HepG2 (cell line): ENCODE results near the gene GCNT2. TPM values are rescaled to one million over a fixed set of nuclear protein-coding genes. Genes with fewer than 3 reads are reported as not detected.
A peak's percentile ranks its signal among the peaks of the same experiment; 100 is the strongest.

Experiments
- ATAC-seq: fragments of 200-7000 bp; cut with Tn5 transposase; 3 replicates; pipeline ENCODE4 v1.9.1; 2020; ENCODE audit warnings: mild to moderate bottlenecking, moderate library complexity
- Bru-seq: library from RNA; stranded (reverse); fragments of 400-500 nt; gene quantifications from one replicate; lab custom pipeline; 2021; lab: Mats Ljungman, UMichigan
- BruChase-seq, 2 experiments: library from RNA; stranded (reverse); fragments of 400-500 nt; gene quantifications; one replicate each; lab custom pipeline; 2021; lab: Mats Ljungman, UMichigan
- BruUV-seq: library from RNA; stranded (reverse); fragments of 400-500 nt; replicated peaks from 2 replicates; lab custom pipeline; 2021; lab: Mats Ljungman, UMichigan
- CTCF ChIA-PET: fragments of 300-600 bp; formaldehyde crosslinking; extraction: SDS; loops from one replicate; lab custom pipeline; 2021; ENCODE audit warnings: low total read pairs, inconsistent platforms, low intra/inter-chr PET ratio; lab: Yijun Ruan, JAX
- POLR2A ChIA-PET: fragments of 350-600 bp; sonication (Branson Sonifier 250); formaldehyde crosslinking; loops from one replicate; lab custom pipeline; 2020; ENCODE audit warnings: antibody characterized with exemption, inconsistent platforms; lab: Yijun Ruan, JAX
- DNase-seq: peaks from one replicate; pipeline ENCODE4 v3.0.0-alpha.2; 2015; ENCODE audit warnings: low spot score
- FAIRE-seq: peaks from 3 replicates; lab custom pipeline; 2011; peaks lifted over from hg19 to GRCh38; lab: Jason Lieb, UNC
- H2AFZ ChIP-seq: one replicate; pipeline ENCODE4 v1.6.1; 2011; ENCODE audit warnings: low read length, inconsistent platforms
- H3K27ac ChIP-seq: fragments of 300-600 bp; 3 replicates; pipeline ENCODE4 v1.8.0; 2011; ENCODE audit warnings: mixed run types, mild to moderate bottlenecking, mixed read lengths, low read length, inconsistent platforms; ENCODE audit not compliant: insufficient read depth; ENCODE audit errors: extremely low read length
- H3K27me3 ChIP-seq, 2 experiments: fragments of 200-600 bp in 1 of 2; 2 replicates in 1 of 2; 3 replicates in 1 of 2; pipeline versions ENCODE4 v1.6.0 to v1.8.0; 2011; ENCODE audit warnings: low read length in 2 of 2, mild to moderate bottlenecking in 2 of 2, moderate library complexity in 2 of 2, inconsistent platforms in 1 of 2; ENCODE audit not compliant: insufficient read depth in 2 of 2, control insufficient read depth in 1 of 2
- H3K36me3 ChIP-seq, 2 experiments: fragments of 200-600 bp in 1 of 2; replicated peaks in 1 of 2; 2 replicates in 1 of 2; 3 replicates in 1 of 2; pipeline versions ENCODE4 v1.5.1 to v1.8.0; 2011; ENCODE audit warnings: low read length in 2 of 2, inconsistent platforms in 1 of 2; ENCODE audit not compliant: insufficient read depth in 2 of 2, control insufficient read depth in 1 of 2
- H3K4me1 ChIP-seq: 2 replicates; pipeline ENCODE4 v1.5.1; 2012; ENCODE audit warnings: low read length, inconsistent platforms; ENCODE audit not compliant: insufficient read depth
- H3K4me2 ChIP-seq: 2 replicates; pipeline ENCODE4 v1.6.0; 2011; ENCODE audit warnings: low read depth, low read length, inconsistent platforms
- H3K4me3 ChIP-seq, 3 experiments: fragments of 200-600 bp in 1 of 3; sonication (generic), shearing (Covaris generic) in 1 of 3; replicated peaks in 1 of 3; 2 replicates each; pipeline ENCODE4 v1.5.1; 2011 to 2016; ENCODE audit warnings: low read length in 3 of 3, inconsistent platforms in 2 of 3, low read depth in 2 of 3, mild to moderate bottlenecking in 2 of 3, control low read depth in 1 of 3, mixed read lengths in 1 of 3; ENCODE audit not compliant: insufficient read depth in 1 of 3
- H3K79me2 ChIP-seq: one replicate; pipeline ENCODE4 v1.6.1; 2011; ENCODE audit warnings: low read length, inconsistent platforms; ENCODE audit not compliant: insufficient read depth
- H3K9ac ChIP-seq: 2 replicates; pipeline ENCODE4 v1.6.0; 2011; ENCODE audit warnings: mild to moderate bottlenecking, low read depth, low read length, inconsistent platforms; ENCODE audit not compliant: insufficient read depth
- H3K9me3 ChIP-seq: 2 replicates; pipeline ENCODE4 v1.5.1; 2012; ENCODE audit warnings: mild to moderate bottlenecking, low read length
- H4K20me1 ChIP-seq: 2 replicates; pipeline ENCODE4 v1.6.0; 2011; ENCODE audit warnings: inconsistent platforms, mild to moderate bottlenecking, low read length, moderate library complexity; ENCODE audit not compliant: insufficient read depth
- KDM3A ChIP-seq: IDR thresholded peaks from 2 replicates; pipeline ENCODE4 v1.6.1; 2018; ENCODE audit warnings: low read depth, missing compliant biosample characterization
- KLF16 ChIP-seq, 2 experiments: sonication (generic) in 1 of 2; formaldehyde crosslinking in 1 of 2; IDR thresholded peaks; 2 replicates each; pipeline versions ENCODE4 v1.6.1 to v1.8.0; 2016 to 2023; ENCODE audit warnings: missing genetic modification reagents in 2 of 2, missing compliant biosample characterization in 1 of 2
- KMT2A ChIP-seq: sonication (generic); formaldehyde crosslinking; IDR thresholded peaks from 2 replicates; pipeline ENCODE4 v1.4.0; 2020; ENCODE audit warnings: missing genetic modification reagents
- TGIF2 ChIP-seq: IDR thresholded peaks from 2 replicates; pipeline ENCODE4 v1.6.1; 2016; ENCODE audit warnings: control low read depth, missing compliant biosample characterization
- ZNF317 ChIP-seq: sonication (generic); formaldehyde crosslinking; IDR thresholded peaks from 2 replicates; pipeline ENCODE4 v1.5.0; 2020; ENCODE audit warnings: mild to moderate bottlenecking, missing genetic modification reagents
- ZNF382 ChIP-seq: sonication (generic); formaldehyde crosslinking; IDR thresholded peaks from 2 replicates; pipeline ENCODE4 v1.5.0; 2020; ENCODE audit warnings: missing genetic modification reagents, mild to moderate bottlenecking, borderline replicate concordance
- ZNF629 ChIP-seq: sonication (generic); formaldehyde crosslinking; conservative IDR thresholded peaks from 2 replicates; pipeline ENCODE4 v1.5.0; 2020; ENCODE audit warnings: missing genetic modification reagents
- WGBS: methylation state at CpG from one replicate; pipeline ENCODE4 v1.1.6; 2017; ENCODE audit warnings: low lambda C conversion rate; 5-methylcytosine and 5-hydroxymethylcytosine counted together
- in situ Hi-C: cut with HindIII; loops from 2 replicates; pipeline ENCODE4 v1.10.0; 2017; ENCODE audit warnings: low pct_unique_long_range_greater_than_20kb; ENCODE audit not compliant: extremely low pct_ligation_motif_present
- intact Hi-C: fragments of 100-400 bp; cut with micrococcal nuclease; formaldehyde crosslinking; loops from one replicate; pipeline ENCODE4 v1.10.0; 2022; ENCODE audit not compliant: unreplicated experiment
- long read RNA-seq, 2 experiments: library from RNA in 1 of 2; library from polyadenylated mRNA in 1 of 2; stranded (forward) in 1 of 2; unstranded in 1 of 2; transcript quantifications; one replicate each; pipeline ENCODE4 v2.0.0, GENCODE V29; 2019 to 2022
- polyA minus RNA-seq, 3 experiments: library from RNA; depleted of rRNA, polyadenylated mRNA; stranded (reverse); fragments of >200 nt; gene quantifications; 2 replicates each; pipeline ENCODE4 v1.2.3, GENCODE V29; 2011; ENCODE audit warnings: low replicate concordance in 1 of 3
- polyA plus RNA-seq, 8 experiments: library from polyadenylated mRNA; depleted of rRNA in 3 of 8; stranded (reverse) in 7 of 8; unstranded in 1 of 8; fragments of >200 nt; fragmentation: Illumina TruSeq in 4 of 8; extraction: Trizol in 4 of 8; gene quantifications; 2 replicates each; pipeline versions ENCODE4 v1.2.1 to v1.2.3, GENCODE V29; 2011 to 2016; ENCODE audit warnings: low read depth in 4 of 8, missing spikeins in 1 of 8, mixed read lengths in 1 of 8; ENCODE audit not compliant: insufficient read depth in 1 of 8
- total RNA-seq, 5 experiments: library from RNA; depleted of rRNA; stranded (reverse); fragments of >200 nt; fragmentation: Illumina TruSeq; extraction: Trizol; gene quantifications; 2 replicates each; pipeline ENCODE4 v1.2.3, GENCODE V29; 2016; ENCODE audit warnings: low read depth in 1 of 5
- TF ChIP-seq, protein P1 (sequence below): IDR thresholded peaks from 2 replicates; pipeline ENCODE4 v1.6.1; 2012; ENCODE audit warnings: inconsistent platforms
- TF ChIP-seq, protein P2 (sequence below): sonication (generic); formaldehyde crosslinking; IDR thresholded peaks from 2 replicates; pipeline ENCODE4 v1.9.0; 2022; ENCODE audit warnings: missing genetic modification reagents, mild to moderate bottlenecking, borderline replicate concordance
- TF ChIP-seq, protein P3 (sequence below), 2 experiments: sonication (generic) in 1 of 2; formaldehyde crosslinking in 1 of 2; IDR thresholded peaks; 2 replicates each; pipeline versions ENCODE4 v1.4.0 to v1.6.1; 2018 to 2020; ENCODE audit warnings: missing genetic modification reagents in 2 of 2, borderline replicate concordance in 1 of 2, low read depth in 1 of 2, mild to moderate bottlenecking in 1 of 2, missing biosample characterization in 1 of 2
- TF ChIP-seq, protein P4 (sequence below): fragments of 450-650 bp; IDR thresholded peaks from 2 replicates; pipeline ENCODE4 v1.6.1; 2016

GCNT2 gene
- 25.1 and 31.9 TPM in 2 replicates for total RNA-seq (2016; rRNA removed; fragmentation: Illumina TruSeq; extraction: Trizol)
- 3.4 and 3.6 TPM in 2 replicates for total RNA-seq (2016; cell fraction: cytosol; rRNA removed; fragmentation: Illumina TruSeq; extraction: Trizol; ENCODE audit: low read depth)
- 27.9 and 31.1 TPM in 2 replicates for total RNA-seq (2016; cell fraction: insoluble cytoplasmic fraction; rRNA removed; fragmentation: Illumina TruSeq; extraction: Trizol)
- 14.4 and 15.6 TPM in 2 replicates for total RNA-seq (2016; cell fraction: membrane; rRNA removed; fragmentation: Illumina TruSeq; extraction: Trizol)
- total RNA-seq (2016; cell fraction: nucleus; rRNA removed; fragmentation: Illumina TruSeq; extraction: Trizol), result 41.4 and 42.7 TPM in 2 replicates
- 9.7 and 11.8 TPM in 2 replicates for polyA plus RNA-seq (2011; rRNA removed)
- polyA plus RNA-seq (2011; cell fraction: cytosol; rRNA removed), result 7.1 and 9.4 TPM in 2 replicates
- polyA plus RNA-seq (2011; cell fraction: nucleus; rRNA removed), result 4.6 and 5.1 TPM in 2 replicates
- polyA plus RNA-seq (2012), result 13.4 and 15.6 TPM in 2 replicates
- 1.1 and 1.4 TPM in 2 replicates for polyA plus RNA-seq (2016; cell fraction: cytosol; fragmentation: Illumina TruSeq; extraction: Trizol; ENCODE audit: low read depth)
- polyA plus RNA-seq (2016; cell fraction: insoluble cytoplasmic fraction; fragmentation: Illumina TruSeq; extraction: Trizol; ENCODE audit: low read depth), result 14.2 and 17.2 TPM in 2 replicates
- polyA plus RNA-seq (2016; cell fraction: membrane; fragmentation: Illumina TruSeq; extraction: Trizol; ENCODE audit: low read depth), result 5.6 and 6.3 TPM in 2 replicates
- polyA plus RNA-seq (2016; cell fraction: nucleus; fragmentation: Illumina TruSeq; extraction: Trizol; ENCODE audit: insufficient read depth, low read depth), result 22.6 and 25.7 TPM in 2 replicates
- 10.4 and 10.7 TPM in 2 replicates for polyA minus RNA-seq (2011; rRNA and poly(A)+ RNA removed; ENCODE audit: low replicate concordance)
- polyA minus RNA-seq (2011; cell fraction: cytosol; rRNA and poly(A)+ RNA removed), result 12.4 and 12.9 TPM in 2 replicates
- 21.4 and 26.1 TPM in 2 replicates for polyA minus RNA-seq (2011; cell fraction: nucleus; rRNA and poly(A)+ RNA removed)
- Bru-seq, nascent RNA, result percentile 67 among the genes with signal in this experiment
- percentile 72 among the genes with signal in this experiment for BruChase-seq, experiment 1, labeled RNA remaining after a 6-hour chase
- percentile 72 among the genes with signal in this experiment for BruChase-seq, experiment 2, labeled RNA remaining after a 2-hour chase
- long read RNA-seq, experiment 1, full-length matches to known transcripts, result 1 of 13 reads
- long read RNA-seq, experiment 1, partial matches to known transcripts, result 2 of 13 reads
- long read RNA-seq, experiment 1, other reads (novel, unspliced or antisense), result 10 of 13 reads
- long read RNA-seq, experiment 2, full-length matches to known transcripts, result 4 of 40 reads
- long read RNA-seq, experiment 2, partial matches to known transcripts, result 0 of 40 reads
- long read RNA-seq, experiment 2, other reads (novel, unspliced or antisense), result 36 of 40 reads

DNA sequence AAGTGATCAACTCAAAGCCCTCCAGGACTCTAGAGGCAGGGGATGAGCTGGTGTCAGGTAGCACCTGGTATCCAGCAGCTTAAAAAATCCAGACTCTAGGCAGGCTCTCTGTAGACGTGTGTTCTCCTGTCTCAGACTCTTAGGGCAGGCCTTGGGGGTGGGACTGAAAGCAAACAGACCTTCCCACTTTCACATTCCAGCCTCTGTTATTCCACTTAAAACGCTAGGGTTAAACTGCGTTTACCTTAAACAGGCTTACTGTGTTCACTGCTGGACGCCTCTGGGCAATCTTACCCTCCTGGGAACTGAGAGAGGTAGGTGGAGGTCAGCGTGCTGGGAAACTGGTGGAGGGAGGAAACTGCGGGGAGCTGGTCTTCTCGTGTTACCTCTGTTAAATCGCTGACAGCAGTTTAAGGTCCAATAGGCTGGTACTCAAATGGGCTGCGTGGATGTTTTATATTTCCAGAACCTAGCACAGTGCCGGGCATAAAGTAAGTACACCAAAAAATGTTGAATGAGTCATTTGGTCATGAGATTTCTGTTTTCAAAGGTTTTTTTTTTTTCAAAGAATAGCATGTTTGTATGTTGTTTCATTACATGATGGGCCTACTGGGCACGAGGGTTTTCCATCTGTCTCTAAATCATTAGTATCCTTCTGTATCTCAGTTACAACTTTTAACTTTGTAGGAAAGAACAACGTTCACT is at the start of gene GCNT2:
Gene GCNT2, plus strand, starts transcription at position 248 of the 705 bp plus-strand sequence. CDS start 7,561 bp downstream, outside the sequence.
- CTCF ChIA-PET, result no interaction called here
- TSS peak; percentile 69 for BruUV-seq
- TF ChIP-seq, protein P1, sequence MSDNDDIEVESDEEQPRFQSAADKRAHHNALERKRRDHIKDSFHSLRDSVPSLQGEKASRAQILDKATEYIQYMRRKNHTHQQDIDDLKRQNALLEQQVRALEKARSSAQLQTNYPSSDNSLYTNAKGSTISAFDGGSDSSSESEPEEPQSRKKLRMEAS, result 0 out of 2 replicates have a peak, but pooled peaks have one; percentile 32
- TF ChIP-seq, protein P2, sequence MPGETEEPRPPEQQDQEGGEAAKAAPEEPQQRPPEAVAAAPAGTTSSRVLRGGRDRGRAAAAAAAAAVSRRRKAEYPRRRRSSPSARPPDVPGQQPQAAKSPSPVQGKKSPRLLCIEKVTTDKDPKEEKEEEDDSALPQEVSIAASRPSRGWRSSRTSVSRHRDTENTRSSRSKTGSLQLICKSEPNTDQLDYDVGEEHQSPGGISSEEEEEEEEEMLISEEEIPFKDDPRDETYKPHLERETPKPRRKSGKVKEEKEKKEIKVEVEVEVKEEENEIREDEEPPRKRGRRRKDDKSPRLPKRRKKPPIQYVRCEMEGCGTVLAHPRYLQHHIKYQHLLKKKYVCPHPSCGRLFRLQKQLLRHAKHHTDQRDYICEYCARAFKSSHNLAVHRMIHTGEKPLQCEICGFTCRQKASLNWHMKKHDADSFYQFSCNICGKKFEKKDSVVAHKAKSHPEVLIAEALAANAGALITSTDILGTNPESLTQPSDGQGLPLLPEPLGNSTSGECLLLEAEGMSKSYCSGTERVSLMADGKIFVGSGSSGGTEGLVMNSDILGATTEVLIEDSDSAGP (CRISPR knock-in tag), result peak; percentile 33; the same call in 1 of the 2 replicates
- TF ChIP-seq ZNF382, result no peak
- TF ChIP-seq KLF16 (CRISPR knock-in tag; IDR thresholded peaks at IDR 0.05), result no peak; a peak in 1 of 4 replicates
- no peak for TF ChIP-seq KDM3A (CRISPR knock-in tag)
- TF ChIP-seq TGIF2 (CRISPR knock-in tag), result peak; percentile 47; the same call in 1 of the 2 replicates
- 0 out of 2 replicates have a peak, but pooled peaks have one; percentile 15 for TF ChIP-seq ZNF629 (CRISPR knock-in tag)
- peak; percentile 74; the same call in 1 of the 2 replicates for TF ChIP-seq ZNF317 (CRISPR knock-in tag)
- TF ChIP-seq, protein P3, sequence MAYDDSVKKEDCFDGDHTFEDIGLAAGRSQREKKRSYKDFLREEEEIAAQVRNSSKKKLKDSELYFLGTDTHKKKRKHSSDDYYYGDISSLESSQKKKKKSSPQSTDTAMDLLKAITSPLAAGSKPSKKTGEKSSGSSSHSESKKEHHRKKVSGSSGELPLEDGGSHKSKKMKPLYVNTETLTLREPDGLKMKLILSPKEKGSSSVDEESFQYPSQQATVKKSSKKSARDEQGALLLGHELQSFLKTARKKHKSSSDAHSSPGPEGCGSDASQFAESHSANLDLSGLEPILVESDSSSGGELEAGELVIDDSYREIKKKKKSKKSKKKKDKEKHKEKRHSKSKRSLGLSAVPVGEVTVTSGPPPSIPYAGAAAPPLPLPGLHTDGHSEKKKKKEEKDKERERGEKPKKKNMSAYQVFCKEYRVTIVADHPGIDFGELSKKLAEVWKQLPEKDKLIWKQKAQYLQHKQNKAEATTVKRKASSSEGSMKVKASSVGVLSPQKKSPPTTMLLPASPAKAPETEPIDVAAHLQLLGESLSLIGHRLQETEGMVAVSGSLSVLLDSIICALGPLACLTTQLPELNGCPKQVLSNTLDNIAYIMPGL (CRISPR knock-in tag; IDR thresholded peaks at IDR 0.05; ENCODE audit: borderline replicate concordance in 1 of 2, low read depth in 1 of 2), result peak in 1 of 2 experiments; percentile 29; a peak in 1 of 4 replicates
- TF ChIP-seq KMT2A (CRISPR knock-in tag), result no peak; the same call in 1 of the 2 replicates
- TF ChIP-seq, protein P4, sequence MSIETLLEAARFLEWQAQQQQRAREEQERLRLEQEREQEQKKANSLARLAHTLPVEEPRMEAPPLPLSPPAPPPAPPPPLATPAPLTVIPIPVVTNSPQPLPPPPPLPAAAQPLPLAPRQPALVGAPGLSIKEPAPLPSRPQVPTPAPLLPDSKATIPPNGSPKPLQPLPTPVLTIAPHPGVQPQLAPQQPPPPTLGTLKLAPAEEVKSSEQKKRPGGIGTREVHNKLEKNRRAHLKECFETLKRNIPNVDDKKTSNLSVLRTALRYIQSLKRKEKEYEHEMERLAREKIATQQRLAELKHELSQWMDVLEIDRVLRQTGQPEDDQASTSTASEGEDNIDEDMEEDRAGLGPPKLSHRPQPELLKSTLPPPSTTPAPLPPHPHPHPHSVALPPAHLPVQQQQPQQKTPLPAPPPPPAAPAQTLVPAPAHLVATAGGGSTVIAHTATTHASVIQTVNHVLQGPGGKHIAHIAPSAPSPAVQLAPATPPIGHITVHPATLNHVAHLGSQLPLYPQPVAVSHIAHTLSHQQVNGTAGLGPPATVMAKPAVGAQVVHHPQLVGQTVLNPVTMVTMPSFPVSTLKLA, result no peak

More for the DNA sequence above, at the start of gene GCNT2:
- Histone ChIP-seq H3K9ac (peak within 1 kb of the TSS; percentile 51), H3K27ac (peak within 1 kb of the TSS; percentile 30), H3K27me3 (no peaks in the 10 kb centered on the region), H3K79me2 (no peaks in the 10 kb centered on the region), H3K36me3 (no peaks in the 10 kb centered on the region), H3K4me2 (peak within 1 kb of the TSS; percentile 82), H3K9me3 (no peaks in the 10 kb centered on the region), H3K4me3 (peak within 1 kb of the TSS; percentile 34 to 61 (median 50)), H2AFZ (peak within 1 kb of the TSS; percentile 82), H4K20me1 (no peaks in the 10 kb centered on the region), H3K4me1 (peaks cover 42% of the 10 kb centered on the region)
- in situ Hi-C loops, result no loop called here
- FAIRE-seq (peak; percentile 92), DNase-seq (peak; percentile 92), ATAC-seq (peak; percentile 83)
- under 1% methylated on average over 12 of the region's 12 CpGs for WGBS
- POLR2A ChIA-PET, result interaction anchor here (1.1 to 4.1 kb wide), 5 partner anchors 8 to 201 kb away, joined by 3 to 18 read pairs (median 11); partner anchors contain the start of genes C6orf52, PAK1IP1 and TMEM14C
- intact Hi-C loops, result no loop called here
